IMR-90 (cell line): ENCODE data around the gene VCL. TPM values are rescaled to one million over a fixed set of nuclear protein-coding genes. Genes with fewer than 3 reads are reported as not detected.
A peak's percentile ranks its signal among the peaks of the same experiment; 100 is the strongest.

Source experiments
- ATAC-seq: fragments of 200-7000 bp; cut with Tn5 transposase; 2 replicates; pipeline ENCODE4 v1.9.1; 2020; ENCODE audit warnings: low read depth, mild to moderate bottlenecking, moderate library complexity
- BruUV-seq: library from RNA; stranded (reverse); fragments of 400-500 nt; replicated peaks from 2 replicates; lab custom pipeline; 2021; lab: Mats Ljungman, UMichigan
- CTCF ChIA-PET: fragments of 300-600 bp; formaldehyde crosslinking; extraction: SDS; loops from one replicate; lab custom pipeline; 2021; ENCODE audit warnings: antibody characterized with exemption; lab: Yijun Ruan, JAX
- POLR2A ChIA-PET: fragments of 300-600 bp; sonication (Branson Sonifier 250); formaldehyde crosslinking; loops from one replicate; lab custom pipeline; 2022; ENCODE audit warnings: antibody characterized with exemption; ENCODE audit not compliant: unreplicated experiment; lab: Charles Lee
- DNase-seq: peaks from one replicate; pipeline ENCODE4 v3.0.0; 2013
- H2AFZ ChIP-seq: replicated peaks from 2 replicates; pipeline ENCODE3; 2013; ENCODE audit warnings: low read length, mild to moderate bottlenecking; ENCODE audit not compliant: poor library complexity
- H2AK5ac ChIP-seq: 2 replicates; pipeline ENCODE4 v1.6.1; 2013; ENCODE audit warnings: low read depth, low read length, inconsistent platforms
- H2AK9ac ChIP-seq: replicated peaks from 2 replicates; pipeline ENCODE3; 2013; ENCODE audit warnings: mild to moderate bottlenecking, low read depth, low read length, moderate library complexity; ENCODE audit not compliant: poor library complexity
- H2BK120ac ChIP-seq: 2 replicates; pipeline ENCODE4 v1.6.1; 2013; ENCODE audit warnings: low read depth, low read length, inconsistent platforms
- H2BK15ac ChIP-seq: 3 replicates; pipeline ENCODE4 v1.6.1; 2013; ENCODE audit warnings: low read depth, low read length, inconsistent platforms
- H2BK20ac ChIP-seq: 2 replicates; pipeline ENCODE4 v1.6.1; 2013; ENCODE audit warnings: low read depth, mild to moderate bottlenecking, inconsistent platforms, low read length, moderate library complexity
- H2BK5ac ChIP-seq: 2 replicates; pipeline ENCODE4 v1.6.1; 2013; ENCODE audit warnings: mild to moderate bottlenecking, low read depth, low read length, inconsistent platforms; ENCODE audit not compliant: poor library complexity, severe bottlenecking
- H3K14ac ChIP-seq: replicated peaks from 2 replicates; pipeline ENCODE4 v1.6.1; 2013; ENCODE audit warnings: low read depth, low read length, inconsistent platforms
- H3K18ac ChIP-seq: 2 replicates; pipeline ENCODE4 v1.6.1; 2013; ENCODE audit warnings: low read depth, low read length, control low read depth
- H3K23ac ChIP-seq: 2 replicates; pipeline ENCODE4 v1.6.1; 2013; ENCODE audit warnings: low read depth, low read length, inconsistent platforms
- H3K27ac ChIP-seq: 2 replicates; pipeline ENCODE4 v1.5.1; 2013; ENCODE audit warnings: mild to moderate bottlenecking, control low read depth, low read length; ENCODE audit not compliant: insufficient read depth
- H3K27me3 ChIP-seq: 2 replicates; pipeline ENCODE4 v1.6.1; 2013; ENCODE audit warnings: low read length; ENCODE audit not compliant: control insufficient read depth, insufficient read depth
- H3K36me3 ChIP-seq: 2 replicates; pipeline ENCODE4 v1.6.1; 2013; ENCODE audit warnings: low read length, mixed read lengths; ENCODE audit not compliant: control insufficient read depth, insufficient read depth
- H3K4ac ChIP-seq: 2 replicates; pipeline ENCODE4 v1.6.1; 2013; ENCODE audit warnings: low read depth, low read length, inconsistent platforms
- H3K4me1 ChIP-seq: 2 replicates; pipeline ENCODE4 v1.6.1; 2013; ENCODE audit warnings: low read length, mixed read lengths; ENCODE audit not compliant: control insufficient read depth, insufficient read depth
- H3K4me2 ChIP-seq: 2 replicates; pipeline ENCODE4 v1.6.1; 2013; ENCODE audit warnings: low read depth, mild to moderate bottlenecking, control low read depth, low read length, moderate library complexity
- H3K4me3 ChIP-seq: 2 replicates; pipeline ENCODE4 v1.5.1; 2013; ENCODE audit warnings: low read depth, mild to moderate bottlenecking, control low read depth, low read length, moderate library complexity; ENCODE audit not compliant: insufficient read depth
- H3K56ac ChIP-seq: 2 replicates; pipeline ENCODE4 v1.6.1; 2013; ENCODE audit warnings: low read length, inconsistent platforms; ENCODE audit not compliant: insufficient read depth; ENCODE audit errors: extremely low read depth
- H3K79me1 ChIP-seq, 2 experiments: 2 replicates each; pipeline ENCODE4 v1.6.1; 2013; ENCODE audit warnings: low read length in 2 of 2, inconsistent platforms in 1 of 2, low read depth in 1 of 2
- H3K9ac ChIP-seq: 2 replicates; pipeline ENCODE4 v1.6.1; 2013; ENCODE audit warnings: low read depth, low read length, control low read depth
- H3K9me1 ChIP-seq: 2 replicates; pipeline ENCODE4 v1.6.1; 2013; ENCODE audit warnings: low read length, inconsistent platforms; ENCODE audit not compliant: insufficient read depth
- H3K9me3 ChIP-seq: 2 replicates; pipeline ENCODE4 v1.6.1; 2013; ENCODE audit warnings: low read length; ENCODE audit not compliant: control insufficient read depth, insufficient read depth
- H4K20me1 ChIP-seq: 2 replicates; pipeline ENCODE4 v1.6.1; 2013; ENCODE audit warnings: low read length, inconsistent platforms; ENCODE audit not compliant: insufficient read depth
- H4K5ac ChIP-seq: 2 replicates; pipeline ENCODE4 v1.6.1; 2013; ENCODE audit warnings: mild to moderate bottlenecking, low read depth, low read length, control low read depth
- H4K8ac ChIP-seq, 2 experiments: 2 replicates each; pipeline ENCODE4 v1.6.1; 2013; ENCODE audit warnings: low read depth in 2 of 2, low read length in 2 of 2, control low read depth in 1 of 2, inconsistent platforms in 1 of 2
- H4K91ac ChIP-seq: 2 replicates; pipeline ENCODE4 v1.6.1; 2013; ENCODE audit warnings: low read depth, low read length, inconsistent platforms; ENCODE audit not compliant: insufficient read depth
- BHLHE40 ChIP-seq: fragments of 150-350 bp; IDR thresholded peaks from 2 replicates; pipeline ENCODE4 v1.6.1; 2016; ENCODE audit warnings: mild to moderate bottlenecking, low read depth, low read length
- CEBPB ChIP-seq: IDR thresholded peaks from 2 replicates; pipeline ENCODE4 v1.6.1; 2012; ENCODE audit warnings: low read depth, low read length, improper control_type of control experiment
- CTCF ChIP-seq: conservative IDR thresholded peaks from 2 replicates; pipeline ENCODE4 v1.5.1; 2012; ENCODE audit warnings: mild to moderate bottlenecking, low read depth, low read length, improper control_type of control experiment
- ELK1 ChIP-seq: fragments of 150-350 bp; IDR thresholded peaks from 2 replicates; pipeline ENCODE4 v1.6.1; 2016; ENCODE audit warnings: low read depth, mild to moderate bottlenecking, low read length, moderate library complexity, borderline replicate concordance
- FOS ChIP-seq: fragments of 150-350 bp; IDR thresholded peaks from 2 replicates; pipeline ENCODE4 v1.6.1; 2016; ENCODE audit warnings: low read depth, low read length
- MAFK ChIP-seq: IDR thresholded peaks from 2 replicates; pipeline ENCODE4 v1.6.1; 2012; ENCODE audit warnings: low read depth, low read length, improper control_type of control experiment
- MAZ ChIP-seq: IDR thresholded peaks from 2 replicates; pipeline ENCODE4 v1.6.1; 2012; ENCODE audit warnings: low read depth, mild to moderate bottlenecking, low read length, improper control_type of control experiment, moderate library complexity, borderline replicate concordance
- MXI1 ChIP-seq: IDR thresholded peaks from 2 replicates; pipeline ENCODE4 v1.6.1; 2012; ENCODE audit warnings: low read depth, mild to moderate bottlenecking, low read length, moderate library complexity, borderline replicate concordance
- NFE2L2 ChIP-seq: fragments of 150-350 bp; IDR thresholded peaks from 2 replicates; pipeline ENCODE4 v1.6.1; 2016; ENCODE audit warnings: low read depth, mild to moderate bottlenecking, low read length
- POLR2A ChIP-seq: IDR thresholded peaks from 2 replicates; pipeline ENCODE4 v1.6.1; 2012; ENCODE audit warnings: mild to moderate bottlenecking, low read depth, low read length
- RAD21 ChIP-seq: IDR thresholded peaks from 2 replicates; pipeline ENCODE4 v1.6.1; 2012; ENCODE audit warnings: low read length, improper control_type of control experiment
- RCOR1 ChIP-seq: IDR thresholded peaks from 2 replicates; pipeline ENCODE4 v1.6.1; 2012; ENCODE audit warnings: mild to moderate bottlenecking, low read length, improper control_type of control experiment; ENCODE audit not compliant: insufficient replicate concordance
- RFX5 ChIP-seq: IDR thresholded peaks from 2 replicates; pipeline ENCODE4 v1.8.0; 2012; ENCODE audit warnings: low read depth, mild to moderate bottlenecking, low read length, moderate library complexity
- SMC3 ChIP-seq: fragments of 150-350 bp; IDR thresholded peaks from 2 replicates; pipeline ENCODE4 v1.6.1; 2016; ENCODE audit warnings: low read depth, mild to moderate bottlenecking, antibody characterized with exemption, low read length, moderate library complexity
- USF2 ChIP-seq: fragments of 150-350 bp; IDR thresholded peaks from 2 replicates; pipeline ENCODE4 v1.6.1; 2017; ENCODE audit warnings: mild to moderate bottlenecking, antibody characterized with exemption, low read length, low read depth
- WGBS, 2 experiments: methylation state at CpG; one replicate each; pipeline versions ENCODE4 v1.1.5 to v1.1.7; 2013; ENCODE audit warnings: missing lambda C conversion rate in 2 of 2; ENCODE audit not compliant: insufficient read length in 1 of 2; ENCODE audit errors: extremely low coverage in 2 of 2; 5-methylcytosine and 5-hydroxymethylcytosine counted together
- dilution Hi-C: fragments of 300-500 bp; cut with HindIII; formaldehyde crosslinking; loops from one replicate; pipeline ENCODE4 v1.14.3; 2018; ENCODE audit warnings: low sequenced_read_pairs; ENCODE audit not compliant: unreplicated experiment
- in situ Hi-C: fragments of 300-500 bp; cut with MboI; formaldehyde crosslinking; loops from 3 replicates; pipeline ENCODE4 v1.14.3; 2019; ENCODE audit warnings: low sequenced_read_pairs, inconsistent platforms, mixed read lengths
- intact Hi-C: fragments of 100-400 bp; cut with micrococcal nuclease; formaldehyde crosslinking; loops from 2 replicates; pipeline ENCODE4 v1.10.0; 2022
- polyA plus RNA-seq, 3 experiments: library from polyadenylated mRNA; depleted of rRNA; stranded (reverse); fragments of >200 nt; gene quantifications; 2 replicates each; pipeline ENCODE4 v1.2.3, GENCODE V29; 2012; ENCODE audit warnings: low replicate concordance in 1 of 3
- total RNA-seq: library from RNA; depleted of rRNA; stranded (reverse); fragments of >200 nt; gene quantifications from 2 replicates; pipeline ENCODE4 v1.2.3, GENCODE V29; 2012

Gene VCL
- total and polyA plus RNA-seq, 2 of the 4 experiments (the other 2 are of a cell fraction) = 227 to 283 TPM

DNA sequence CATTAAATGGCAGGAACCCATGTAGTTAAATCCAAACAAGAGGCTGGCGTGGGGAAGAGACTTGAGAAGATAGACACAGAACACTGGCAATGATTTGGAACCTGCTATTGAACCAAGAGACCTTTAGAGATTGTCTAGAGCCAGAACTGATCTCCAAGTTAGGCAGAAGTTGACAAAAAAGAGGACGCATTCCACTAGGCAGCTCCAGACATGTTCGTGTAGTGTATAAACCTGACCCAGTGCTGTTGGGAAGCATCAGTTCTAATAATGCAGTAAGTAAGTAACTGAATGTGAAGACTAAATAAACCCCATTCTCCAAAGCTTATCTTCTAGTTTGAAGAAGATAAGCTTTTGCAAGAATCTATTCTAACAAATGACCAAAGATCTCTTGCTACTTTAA lies 101.9 kb downstream of the VCL start:
- in situ Hi-C loops (no loop called here), intact Hi-C loops (no loop called here), dilution Hi-C loops (no loop called here)
- H3K14ac ChIP-seq = no peak overlapping the region
- peaks cover 76% of the 10 kb centered on the region for H3K36me3 ChIP-seq
- H4K8ac ChIP-seq = no peak overlapping the region
- H3K27me3 ChIP-seq = no peaks in the 10 kb centered on the region
- H3K79me1 ChIP-seq = peaks cover 43 to 67% of the 10 kb centered on the region in 2 experiments
- no TSS peak for BruUV-seq
- H4K20me1 ChIP-seq = peaks cover 20% of the 10 kb centered on the region
- CTCF ChIA-PET = interaction anchor here (1.4 to 1.5 kb wide), 2 partner anchors 18 to 214 kb away, joined by 3 to 4 read pairs; no protein-coding TSS in a partner anchor
- ATAC-seq (no peak), DNase-seq (no peak)
- no peak overlapping the region; the same call in 1 of the 2 replicates for H3K27ac ChIP-seq
- no peak overlapping the region for H3K18ac ChIP-seq
- peaks cover 2% of the 10 kb centered on the region; the same call in 1 of the 2 replicates for H3K4me1 ChIP-seq
- H2AFZ ChIP-seq = no peak overlapping the region
- no peak overlapping the region for H2AK9ac ChIP-seq
- H4K91ac ChIP-seq = no peak overlapping the region
- no peak overlapping the region for H2BK20ac ChIP-seq
- no peak for TF ChIP-seq NFE2L2
- TF ChIP-seq USF2 = no peak
- no peak for TF ChIP-seq CTCF
- no peak for TF ChIP-seq RAD21
- TF ChIP-seq MXI1 = no peak
- no peak for TF ChIP-seq SMC3
- no peak for TF ChIP-seq CEBPB
- no peak for TF ChIP-seq FOS
- TF ChIP-seq MAZ = no peak
- no peak for TF ChIP-seq RFX5
- TF ChIP-seq BHLHE40 = no peak
- no peak for TF ChIP-seq RCOR1
- no peak for TF ChIP-seq MAFK
- no peak for TF ChIP-seq POLR2A
- TF ChIP-seq ELK1 = no peak
- H2BK120ac ChIP-seq = no peak overlapping the region
- no peak overlapping the region for H3K4me3 ChIP-seq
- H3K9ac ChIP-seq = no peak overlapping the region
- H2BK15ac ChIP-seq = no peak overlapping the region
- H3K56ac ChIP-seq = no peak overlapping the region
- H3K9me1 ChIP-seq = peaks cover 10% of the 10 kb centered on the region
- H2AK5ac ChIP-seq = no peak overlapping the region
- no peak overlapping the region for H2BK5ac ChIP-seq
- H3K4me2 ChIP-seq = no peak overlapping the region
- no peak overlapping the region for H3K4ac ChIP-seq
- POLR2A ChIA-PET = no interaction called here
- WGBS, 2 experiments = no CpG with 5 or more reads among the region's 3 CpGs
- H4K5ac ChIP-seq = no peak overlapping the region
- no peaks in the 10 kb centered on the region for H3K9me3 ChIP-seq
- 0 out of 2 replicates have a peak overlapping the region, but pooled peaks have one; percentile 55 for H3K23ac ChIP-seq
